GM12872 (cell line): ENCODE measurements around the gene SLC29A3.

ENCODE experiments used
- TF ChIP-seq, protein P1 (sequence below): IDR thresholded peaks from 3 replicates; pipeline ENCODE4 v1.5.1; 2011; ENCODE audit warnings: low read depth, mild to moderate bottlenecking, low read length, moderate library complexity; ENCODE audit not compliant: insufficient read depth

The SLC29A3 gene

DNA sequence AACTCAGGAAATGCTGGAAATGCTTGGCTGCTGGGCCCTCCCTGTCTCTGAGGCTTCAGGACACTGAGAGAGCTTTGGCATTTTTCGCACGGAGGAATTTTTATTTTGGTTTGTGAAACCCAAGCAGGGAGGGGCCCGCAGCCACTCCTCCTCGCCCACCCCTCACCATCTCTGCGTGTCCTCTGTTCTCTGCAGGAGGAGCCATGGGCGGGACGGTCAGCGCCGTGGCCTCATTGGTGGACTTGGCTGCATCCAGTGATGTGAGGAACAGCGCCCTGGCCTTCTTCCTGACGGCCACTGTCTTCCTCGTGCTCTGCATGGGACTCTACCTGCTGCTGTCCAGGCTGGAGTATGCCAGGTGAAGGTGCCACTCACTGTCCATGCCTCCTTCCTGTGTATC lies 36.8 kb downstream of the SLC29A3 start:
- TF ChIP-seq, protein P1, sequence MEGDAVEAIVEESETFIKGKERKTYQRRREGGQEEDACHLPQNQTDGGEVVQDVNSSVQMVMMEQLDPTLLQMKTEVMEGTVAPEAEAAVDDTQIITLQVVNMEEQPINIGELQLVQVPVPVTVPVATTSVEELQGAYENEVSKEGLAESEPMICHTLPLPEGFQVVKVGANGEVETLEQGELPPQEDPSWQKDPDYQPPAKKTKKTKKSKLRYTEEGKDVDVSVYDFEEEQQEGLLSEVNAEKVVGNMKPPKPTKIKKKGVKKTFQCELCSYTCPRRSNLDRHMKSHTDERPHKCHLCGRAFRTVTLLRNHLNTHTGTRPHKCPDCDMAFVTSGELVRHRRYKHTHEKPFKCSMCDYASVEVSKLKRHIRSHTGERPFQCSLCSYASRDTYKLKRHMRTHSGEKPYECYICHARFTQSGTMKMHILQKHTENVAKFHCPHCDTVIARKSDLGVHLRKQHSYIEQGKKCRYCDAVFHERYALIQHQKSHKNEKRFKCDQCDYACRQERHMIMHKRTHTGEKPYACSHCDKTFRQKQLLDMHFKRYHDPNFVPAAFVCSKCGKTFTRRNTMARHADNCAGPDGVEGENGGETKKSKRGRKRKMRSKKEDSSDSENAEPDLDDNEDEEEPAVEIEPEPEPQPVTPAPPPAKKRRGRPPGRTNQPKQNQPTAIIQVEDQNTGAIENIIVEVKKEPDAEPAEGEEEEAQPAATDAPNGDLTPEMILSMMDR = no peak

DNA sequence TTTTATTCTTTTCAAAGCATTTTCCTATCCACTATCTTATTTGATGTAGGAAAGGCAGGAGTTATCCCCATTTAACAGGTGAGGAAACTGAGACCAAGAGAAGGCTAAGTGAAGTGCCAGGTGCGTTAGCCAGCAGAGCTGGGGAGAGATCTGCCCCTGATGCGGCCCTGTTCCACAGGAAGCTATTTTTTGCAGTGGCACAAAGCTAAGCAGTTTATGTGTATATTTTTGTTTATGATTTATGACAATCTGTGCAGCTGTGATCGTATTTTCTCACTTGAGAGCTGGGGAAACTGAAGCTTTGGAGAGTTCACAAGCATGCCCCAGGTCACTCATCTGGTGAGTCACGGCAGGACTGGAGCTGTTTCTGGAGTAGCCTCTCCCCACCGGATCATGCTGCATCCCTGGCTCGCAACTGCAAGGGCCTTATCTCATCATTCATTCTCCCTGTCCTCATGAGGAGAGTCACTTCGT lies 38.8 kb downstream of the SLC29A3 start:
- TF ChIP-seq, protein P1 = no peak

DNA sequence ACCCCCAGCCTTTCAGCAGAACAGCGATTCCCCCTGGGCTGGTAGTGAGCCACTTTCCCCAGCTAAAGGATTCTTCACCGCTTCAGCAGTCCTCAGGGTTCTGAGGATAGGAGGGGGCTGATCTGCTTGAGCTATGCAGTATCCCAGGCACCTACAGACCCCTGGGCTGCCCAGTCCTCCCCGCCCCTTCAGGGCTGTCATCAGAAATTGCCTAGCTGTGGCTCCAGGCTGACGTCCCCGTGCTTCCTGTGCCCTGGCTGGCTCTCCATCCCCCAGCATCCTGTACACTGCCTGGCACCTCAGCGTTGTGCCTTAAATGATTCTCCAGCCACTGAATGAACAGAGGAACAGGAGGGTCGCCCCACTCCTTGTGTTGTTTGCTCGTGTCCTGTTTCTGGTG lies 39.2 kb downstream of the SLC29A3 start:
- TF ChIP-seq, protein P1 = no peak

DNA sequence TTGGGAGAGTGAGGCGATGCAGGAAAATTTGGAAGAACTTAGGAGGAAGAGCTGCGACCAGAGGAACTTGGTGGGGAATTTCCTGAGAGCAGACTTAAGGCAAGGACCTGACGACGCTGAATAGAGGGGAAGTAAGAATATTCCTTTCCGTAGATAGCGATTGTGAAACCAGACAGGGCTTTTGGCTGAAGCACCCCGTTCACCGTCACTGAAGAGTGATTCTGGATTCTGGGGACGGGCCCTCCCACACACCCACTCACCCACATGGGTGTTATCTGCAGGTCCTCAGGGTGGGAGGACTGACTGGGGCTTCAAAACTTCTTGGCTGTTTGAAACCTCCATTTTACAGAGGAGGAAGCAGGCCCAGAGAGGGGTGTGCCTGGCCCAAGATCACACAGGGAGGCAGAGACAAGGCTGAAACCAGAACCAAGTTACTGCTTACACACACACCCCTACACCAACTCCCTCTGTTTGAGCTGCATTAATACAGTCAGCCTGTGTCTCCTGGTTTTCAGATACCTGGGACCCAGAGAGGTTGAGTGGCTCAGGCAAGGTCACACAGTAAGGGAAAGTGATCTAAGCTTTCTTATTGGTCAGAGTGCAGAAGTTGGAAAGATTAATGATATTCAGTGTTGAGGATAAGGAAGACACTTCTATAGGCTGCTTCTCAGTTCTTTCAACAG lies 40.4 kb downstream of the SLC29A3 start:
- TF ChIP-seq, protein P1 = no peak

DNA sequence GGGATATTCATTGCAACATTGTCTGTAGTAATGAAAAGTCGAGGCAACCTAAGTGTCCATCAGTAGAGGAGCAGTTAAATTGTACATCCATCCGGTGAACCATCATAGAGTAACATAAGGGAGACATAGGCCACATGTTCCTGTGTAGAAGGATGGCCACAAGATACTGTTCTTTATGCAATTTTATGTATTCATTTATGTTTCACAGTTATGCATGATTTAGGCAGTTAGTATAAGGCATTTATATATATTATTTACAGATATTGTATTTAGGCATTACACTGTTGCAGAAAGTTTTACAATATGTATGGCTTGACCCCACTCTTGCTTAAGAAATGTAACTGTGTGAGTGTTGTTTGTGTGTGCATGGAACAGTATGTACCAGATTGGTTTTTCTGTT lies 41.7 kb downstream of the SLC29A3 start:
- TF ChIP-seq, protein P1 = no peak

DNA sequence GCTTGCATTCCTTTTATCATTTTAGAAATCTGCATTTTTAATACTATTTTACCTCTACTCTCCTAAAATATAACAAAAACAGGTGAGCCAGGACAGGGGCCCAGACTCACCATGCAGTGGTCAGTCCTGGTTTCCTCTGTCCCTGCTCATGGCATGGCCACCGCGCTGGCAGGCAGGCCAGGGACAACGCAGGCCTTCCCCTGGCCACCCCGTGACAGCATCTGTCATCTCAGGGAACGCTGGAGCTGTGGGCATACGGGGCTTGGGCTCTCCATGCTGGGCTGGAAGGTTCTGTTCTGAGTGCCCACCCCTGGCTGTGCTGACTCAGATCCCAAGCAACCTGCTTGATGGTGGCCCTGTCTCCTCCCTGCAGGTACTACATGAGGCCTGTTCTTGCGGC lies 42.5 kb downstream of the SLC29A3 start:
- TF ChIP-seq, protein P1 = no peak

DNA sequence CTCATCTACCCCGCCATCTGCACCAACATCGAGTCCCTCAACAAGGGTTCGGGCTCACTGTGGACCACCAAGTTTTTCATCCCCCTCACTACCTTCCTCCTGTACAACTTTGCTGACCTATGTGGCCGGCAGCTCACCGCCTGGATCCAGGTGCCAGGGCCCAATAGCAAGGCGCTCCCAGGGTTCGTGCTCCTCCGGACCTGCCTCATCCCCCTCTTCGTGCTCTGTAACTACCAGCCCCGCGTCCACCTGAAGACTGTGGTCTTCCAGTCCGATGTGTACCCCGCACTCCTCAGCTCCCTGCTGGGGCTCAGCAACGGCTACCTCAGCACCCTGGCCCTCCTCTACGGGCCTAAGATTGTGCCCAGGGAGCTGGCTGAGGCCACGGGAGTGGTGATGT lies 43.1 kb downstream of the SLC29A3 start:
- TF ChIP-seq, protein P1 = no peak
